ENCODE results near the gene CEP152.

DNA sequence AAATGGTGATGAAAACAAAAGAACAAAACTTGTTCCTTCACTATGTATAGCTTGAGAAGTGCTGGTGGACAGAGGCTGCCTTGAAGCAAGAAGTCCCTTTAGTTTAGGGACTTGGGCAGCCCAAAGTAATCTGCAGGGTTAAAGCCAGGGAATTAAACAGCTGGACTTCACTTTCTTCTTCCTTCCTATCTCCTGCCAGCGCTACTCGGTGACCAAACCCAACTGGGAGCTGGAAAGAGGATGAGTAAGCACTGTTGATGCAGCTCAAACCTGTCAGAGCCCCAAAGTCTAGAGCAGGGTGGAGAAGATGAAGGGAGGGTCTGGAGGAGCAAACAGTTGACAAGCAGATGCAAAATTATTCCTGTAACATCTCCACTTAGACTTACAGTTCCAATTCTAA is 92.2 kb downstream of the CEP152 start:
- TF ChIP-seq BHLHE40 (IDR thresholded peaks at IDR 0.05; ENCODE audit: borderline replicate concordance) (no peak), SP1 (IDR thresholded peaks at IDR 0.05) (no peak), ZNF384 (IDR thresholded peaks at IDR 0.05) (no peak), TARDBP (IDR thresholded peaks at IDR 0.05) (no peak), FOXA1 (IDR thresholded peaks at IDR 0.05) (no peak), SUZ12 (IDR thresholded peaks at IDR 0.05) (no peak), CTBP1 (IDR thresholded peaks at IDR 0.05; ENCODE audit: borderline replicate concordance) (no peak), ARNT (IDR thresholded peaks at IDR 0.05) (no peak), FOXM1 (IDR thresholded peaks at IDR 0.05; ENCODE audit: borderline replicate concordance) (no peak), L3MBTL2 (conservative IDR thresholded peaks at IDR 0.05) (no peak), LEF1 (IDR thresholded peaks at IDR 0.05; ENCODE audit: borderline replicate concordance) (no peak), NFRKB (IDR thresholded peaks at IDR 0.05) (no peak)
